Neural cell (in vitro differentiated cells): ENCODE data around the gene ASXL1. TPM values are rescaled to one million over a fixed set of nuclear protein-coding genes. Genes with fewer than 3 reads are reported as not detected.
A peak's percentile ranks its signal among the peaks of the same experiment; 100 is the strongest.

Experiments used
- H2AFZ ChIP-seq: fragments of 200-600, 300-800 bp; sonication (generic), shearing (Covaris generic); 2 replicates; pipeline ENCODE4 v1.6.0; 2014; ENCODE audit warnings: low read depth, mild to moderate bottlenecking, antibody characterized with exemption, low read length, moderate library complexity
- H3F3A ChIP-seq: fragments of 200-600 bp; shearing (Covaris generic); 2 replicates; pipeline ENCODE4 v1.6.1; 2016; ENCODE audit warnings: mild to moderate bottlenecking, moderate library complexity, mixed read lengths, antibody characterized with exemption, low read length; ENCODE audit not compliant: insufficient read depth, poor library complexity, severe bottlenecking
- H3K27ac ChIP-seq: fragments of 200-600, 300-800 bp; sonication (generic), shearing (Covaris generic); 2 replicates; pipeline ENCODE4 v1.5.1; 2014; ENCODE audit warnings: mild to moderate bottlenecking, low read length, moderate library complexity
- H3K27me3 ChIP-seq: fragments of 300-800, 200-600 bp; sonication (generic), shearing (Covaris generic); 2 replicates; pipeline ENCODE4 v1.6.0; 2014; ENCODE audit warnings: mild to moderate bottlenecking, low read depth, low read length, moderate library complexity; ENCODE audit not compliant: insufficient read depth
- H3K36me3 ChIP-seq: fragments of 300-800, 200-600 bp; sonication (generic), shearing (Covaris generic); 2 replicates; pipeline ENCODE4 v1.5.1; 2014; ENCODE audit warnings: mild to moderate bottlenecking, antibody characterized with exemption, low read length, moderate library complexity; ENCODE audit not compliant: insufficient read depth
- H3K4me2 ChIP-seq: fragments of 300-800, 200-600 bp; sonication (generic), shearing (Covaris generic); 2 replicates; pipeline ENCODE4 v1.6.0; 2014; ENCODE audit warnings: mild to moderate bottlenecking, low read length
- H3K4me3 ChIP-seq: fragments of 300-800, 200-600 bp; sonication (generic), shearing (Covaris generic); 2 replicates; pipeline ENCODE4 v1.5.1; 2014; ENCODE audit warnings: mild to moderate bottlenecking, low read length, moderate library complexity
- H3K79me2 ChIP-seq: fragments of 200-600 bp; shearing (Covaris generic); replicated peaks from 2 replicates; pipeline ENCODE4 v1.6.0; 2014; ENCODE audit warnings: mild to moderate bottlenecking, low read length, moderate library complexity; ENCODE audit not compliant: insufficient read depth
- H3K9ac ChIP-seq: fragments of 300-800, 200-600 bp; sonication (generic), shearing (Covaris generic); 2 replicates; pipeline ENCODE4 v1.6.1; 2016; ENCODE audit warnings: mild to moderate bottlenecking, low read length, mixed read lengths
- H3K9me2 ChIP-seq: fragments of 200-600 bp; shearing (Covaris generic); 2 replicates; pipeline ENCODE4 v1.6.1; 2016; ENCODE audit warnings: mild to moderate bottlenecking, low read length, mixed read lengths; ENCODE audit not compliant: insufficient read depth
- H3K9me3 ChIP-seq: fragments of 200-600, 300-800 bp; sonication (generic), shearing (Covaris generic); 2 replicates; pipeline ENCODE4 v1.6.1; 2016; ENCODE audit warnings: mild to moderate bottlenecking, mixed run types, low read length, moderate library complexity, mixed read lengths
- H4K20me1 ChIP-seq: fragments of 200-600 bp; shearing (Covaris generic); 2 replicates; pipeline ENCODE4 v1.6.1; 2016; ENCODE audit warnings: mild to moderate bottlenecking, mixed run types; ENCODE audit not compliant: insufficient read depth
- CTCF ChIP-seq: fragments of 450-650 bp; IDR thresholded peaks from 2 replicates; pipeline ENCODE4 v1.5.1; 2014; ENCODE audit warnings: antibody characterized with exemption, mild to moderate bottlenecking, moderate library complexity; ENCODE audit not compliant: poor library complexity, severe bottlenecking
- EP300 ChIP-seq: fragments of 450-650 bp; conservative IDR thresholded peaks from 2 replicates; pipeline ENCODE4 v1.6.1; 2014; ENCODE audit warnings: antibody characterized with exemption, mild to moderate bottlenecking, moderate library complexity; ENCODE audit not compliant: poor library complexity, severe bottlenecking
- EZH2 ChIP-seq: fragments of 200-600, 300-800 bp; shearing (Covaris generic), sonication (generic); IDR thresholded peaks from 2 replicates; pipeline ENCODE4 v1.6.1; 2014; ENCODE audit warnings: antibody characterized with exemption, low read length, borderline replicate concordance, mild to moderate bottlenecking; ENCODE audit not compliant: insufficient read depth, poor library complexity, severe bottlenecking
- MXI1 ChIP-seq: fragments of 450-650 bp; conservative IDR thresholded peaks from 2 replicates; pipeline ENCODE4 v1.6.1; 2014; ENCODE audit warnings: antibody characterized with exemption, mild to moderate bottlenecking; ENCODE audit not compliant: poor library complexity, severe bottlenecking
- POLR2AphosphoS5 ChIP-seq: IDR thresholded peaks from 2 replicates; pipeline ENCODE4 v1.6.1; 2012
- RAD21 ChIP-seq: fragments of 450-650 bp; conservative IDR thresholded peaks from 2 replicates; pipeline ENCODE4 v1.6.1; 2014; ENCODE audit warnings: antibody characterized with exemption, mild to moderate bottlenecking, moderate library complexity
- REST ChIP-seq: IDR thresholded peaks from 2 replicates; pipeline ENCODE4 v1.6.1; 2012; ENCODE audit warnings: borderline replicate concordance
- SMC3 ChIP-seq: fragments of 450-650 bp; conservative IDR thresholded peaks from 2 replicates; pipeline ENCODE4 v1.6.1; 2014; ENCODE audit warnings: antibody characterized with exemption, mild to moderate bottlenecking, moderate library complexity; ENCODE audit not compliant: poor library complexity
- TAF1 ChIP-seq: IDR thresholded peaks from 2 replicates; pipeline ENCODE4 v1.6.1; 2012; ENCODE audit warnings: low read depth
- polyA minus RNA-seq: library from RNA; depleted of rRNA, polyadenylated mRNA; stranded (reverse); fragments of >200 nt; gene quantifications from 2 replicates; pipeline ENCODE4 v1.2.3, GENCODE V29; 2014
- polyA plus RNA-seq: library from polyadenylated mRNA; depleted of rRNA; stranded (reverse); fragments of >200 nt; gene quantifications from 2 replicates; pipeline ENCODE4 v1.2.3, GENCODE V29; 2014

ASXL1 gene
- 45.9 and 49.1 TPM in 2 replicates for polyA plus RNA-seq
- polyA minus RNA-seq = 73.3 and 87.1 TPM in 2 replicates

DNA sequence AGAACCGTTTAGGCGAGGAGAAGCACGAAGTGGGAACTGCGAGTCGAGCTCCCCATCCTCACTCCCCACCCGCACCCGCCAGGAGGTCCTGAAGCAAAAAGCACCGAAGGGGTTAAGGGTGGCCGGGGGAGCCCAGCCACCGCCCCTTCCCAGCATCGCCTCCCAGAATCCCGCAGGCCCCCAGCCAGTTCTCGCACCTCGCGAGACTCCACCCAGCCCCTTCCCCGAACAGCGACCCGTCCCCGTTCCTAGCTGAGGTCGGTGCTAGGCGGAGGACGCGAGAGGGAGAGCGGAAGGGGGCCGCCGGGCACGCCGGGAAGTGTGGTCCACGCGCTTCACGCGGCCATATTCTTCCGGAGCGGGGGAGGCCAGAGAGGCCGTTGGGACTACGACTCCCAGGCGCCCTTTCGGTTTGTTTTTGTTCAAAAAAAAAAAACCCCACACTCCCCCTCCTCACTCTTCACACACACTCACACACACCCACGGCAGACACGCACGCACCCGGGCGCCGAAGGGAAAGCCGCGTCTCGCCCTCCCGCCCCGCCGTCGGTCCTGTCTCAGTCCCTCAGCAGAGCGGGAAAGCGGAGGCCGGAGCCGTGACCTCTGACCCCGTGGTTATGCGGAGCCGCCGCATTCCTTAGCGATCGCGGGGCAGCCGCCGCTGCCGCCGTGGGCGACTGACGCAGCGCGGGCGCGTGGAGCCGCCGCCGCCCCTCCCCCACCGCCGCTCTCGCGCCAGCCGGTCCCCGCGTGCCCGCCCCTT, at the start of gene ASXL1:
ASXL1 (plus strand) TSS at position 463 of the 763 bp plus-strand sequence. CDS start 445 bp downstream, outside the sequence.
- Histone ChIP-seq H4K20me1 (no peaks in the 10 kb centered on the region), H2AFZ (peak within 1 kb of the TSS; percentile 87), H3K9ac (peak within 1 kb of the TSS; percentile 90), H3K36me3 (no peaks in the 10 kb centered on the region), H3K4me2 (peak within 1 kb of the TSS; percentile 71), H3K9me2 (no peaks in the 10 kb centered on the region), H3K4me3 (peak within 1 kb of the TSS; percentile 96), H3K9me3 (no peaks in the 10 kb centered on the region), H3K79me2 (peaks cover 39% of the 10 kb centered on the region), H3K27ac (peak within 1 kb of the TSS; percentile 95), H3K27me3 (no peaks in the 10 kb centered on the region), H3F3A (no peaks in the 10 kb centered on the region)
- TF ChIP-seq MXI1 = peak; percentile 87
- TF ChIP-seq TAF1 = peak; percentile 100
- peak; percentile 98 for TF ChIP-seq REST
- TF ChIP-seq CTCF = no peak
- TF ChIP-seq SMC3 = peak; percentile 21
- no peak for TF ChIP-seq EZH2
- TF ChIP-seq EP300 = no peak
- peak; percentile 8 for TF ChIP-seq RAD21
- peak; percentile 76 for TF ChIP-seq POLR2AphosphoS5

- TF ChIP-seq TAF1 (no peak), REST (no peak), SMC3 (no peak), EZH2 (no peak), CTCF (no peak)
- H3K4me2 ChIP-seq = no peak overlapping the region
- H3K79me2 ChIP-seq = peaks cover 4% of the 10 kb centered on the region
- H3F3A ChIP-seq = no peaks in the 10 kb centered on the region
- no peaks in the 10 kb centered on the region for H3K9me3 ChIP-seq
- no peaks in the 10 kb centered on the region for H3K27me3 ChIP-seq
- H4K20me1 ChIP-seq = no peaks in the 10 kb centered on the region
- no peaks in the 10 kb centered on the region for H3K9me2 ChIP-seq
- no peak overlapping the region for H3K4me3 ChIP-seq
- no peak overlapping the region for H3K9ac ChIP-seq
- H3K36me3 ChIP-seq = no peaks in the 10 kb centered on the region
- no peak overlapping the region for H2AFZ ChIP-seq
- H3K27ac ChIP-seq = no peak overlapping the region
These were observed 45.3 kb upstream of the ASXL1 start for GRCh38 chr20:32312718-32313424.
